GM19035 (cell line): ENCODE results near the gene KRT36.

ENCODE experiments used
- ATAC-seq: cut with Tn5 transposase; IDR thresholded peaks from one replicate; pipeline ENCODE4 v1.9.1; 2021; ENCODE audit not compliant: unreplicated experiment

Gene KRT36

DNA sequence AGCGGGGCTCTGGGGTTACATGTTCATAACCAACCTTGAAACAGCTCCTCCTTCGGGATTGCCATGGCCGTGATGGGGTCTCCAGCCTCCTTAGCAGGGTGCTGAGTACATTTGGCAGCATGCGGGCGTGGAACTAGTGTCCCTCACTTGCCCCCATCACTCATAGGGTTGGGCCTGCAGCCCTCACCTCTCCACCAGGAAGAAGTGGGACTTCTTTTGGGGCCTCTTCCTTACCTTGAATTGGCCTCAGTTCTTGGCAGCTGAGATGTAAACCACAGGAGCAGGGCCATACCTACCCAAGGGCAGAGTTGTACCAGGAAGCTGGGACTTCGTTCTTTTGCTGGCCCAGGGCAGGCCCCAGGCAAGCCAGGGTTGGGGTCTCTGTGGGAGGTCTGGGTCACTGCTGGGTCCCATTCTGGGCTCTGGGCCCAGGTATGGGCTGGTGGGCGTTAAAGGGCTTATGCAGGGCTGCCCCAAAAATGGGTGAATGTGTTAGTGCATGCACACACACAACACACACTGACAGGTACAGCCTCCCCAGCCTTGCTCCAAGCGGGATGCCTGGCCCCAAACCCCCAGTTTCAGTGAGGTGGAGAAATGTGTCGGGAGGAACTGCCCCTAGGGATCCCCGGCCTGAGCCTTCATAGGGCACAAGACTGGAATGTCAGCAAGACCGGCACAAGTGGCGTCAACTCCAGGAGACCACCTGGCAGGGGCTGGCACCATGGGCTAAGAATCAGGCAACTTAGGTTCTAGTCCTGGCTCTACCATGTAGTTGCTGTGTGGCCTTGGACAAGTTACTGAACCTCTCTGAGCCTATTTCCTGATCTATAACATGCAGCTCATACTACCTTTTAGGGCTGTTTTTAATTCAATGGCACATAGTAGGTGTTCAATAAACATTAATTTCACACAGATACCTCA is 32.9 kb upstream of the KRT36 start:
- no peak for ATAC-seq

DNA sequence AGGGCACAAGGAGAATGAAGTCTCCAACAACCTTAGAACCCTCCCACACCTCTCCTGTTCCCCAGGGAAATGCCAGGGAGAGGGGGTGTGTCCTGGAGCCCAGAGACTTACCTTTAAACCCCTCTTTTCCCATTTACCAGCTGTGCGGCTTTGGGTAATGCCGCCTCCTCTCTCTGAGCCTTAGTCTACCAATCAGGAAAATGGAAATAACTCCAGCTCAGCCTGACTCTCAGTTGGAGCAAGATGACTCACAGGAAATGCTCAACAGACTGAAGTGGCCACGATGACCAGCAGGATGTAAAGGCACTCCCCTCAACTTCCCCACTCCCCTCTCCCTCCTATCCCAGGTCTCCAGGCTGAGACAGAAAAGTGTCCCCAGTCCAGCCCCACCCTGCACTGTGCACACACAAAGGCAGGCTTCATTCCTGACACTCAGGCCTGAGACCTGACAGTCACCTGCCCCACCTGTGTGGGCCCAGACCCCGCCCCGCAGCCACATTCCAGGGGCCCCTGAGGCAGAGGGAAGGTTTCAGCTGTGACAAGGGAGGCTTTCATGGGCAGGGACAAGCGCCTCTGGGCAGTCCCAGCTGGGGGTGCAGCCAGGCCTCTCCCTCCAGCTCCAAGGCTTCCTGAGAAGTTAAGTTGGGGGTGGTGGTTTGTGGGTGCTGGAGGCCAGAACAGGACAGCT is 32.0 kb upstream of the KRT36 start:
- no peak for ATAC-seq

DNA sequence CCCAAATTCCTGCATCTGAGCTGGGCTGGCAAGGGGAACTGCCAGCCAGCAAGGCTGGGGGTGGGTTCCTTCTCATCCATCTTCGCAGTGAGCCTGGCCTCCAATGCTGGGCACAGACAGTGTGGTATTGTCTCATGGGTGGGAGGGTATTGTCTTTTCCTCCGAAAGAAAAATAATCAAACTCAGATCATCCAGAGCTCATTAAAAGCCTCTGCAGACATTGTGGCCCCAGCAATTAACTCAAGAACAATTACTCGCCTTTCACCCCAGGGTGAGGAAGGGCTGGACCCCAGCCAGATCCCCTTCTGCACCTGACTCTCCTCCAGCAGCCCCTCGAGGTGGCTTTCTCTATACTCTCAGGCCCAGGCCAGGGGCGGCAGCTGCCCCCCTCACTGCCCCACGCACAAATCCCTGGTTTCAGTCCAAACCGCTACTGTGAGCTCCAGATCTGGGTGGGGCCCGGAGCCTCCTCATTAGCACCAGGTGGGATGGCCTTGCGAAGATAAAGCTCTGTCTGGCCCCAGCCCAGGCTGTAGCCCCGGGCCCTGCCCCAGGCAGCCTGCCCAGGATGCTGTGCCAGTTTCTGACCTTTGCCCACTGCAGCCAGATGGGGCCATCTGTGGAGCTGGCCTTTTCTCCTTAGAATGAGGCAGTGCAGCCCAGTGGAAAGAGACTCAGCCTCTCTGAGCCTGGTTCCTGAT is 31.3 kb upstream of the KRT36 start:
- ATAC-seq: no peak

DNA sequence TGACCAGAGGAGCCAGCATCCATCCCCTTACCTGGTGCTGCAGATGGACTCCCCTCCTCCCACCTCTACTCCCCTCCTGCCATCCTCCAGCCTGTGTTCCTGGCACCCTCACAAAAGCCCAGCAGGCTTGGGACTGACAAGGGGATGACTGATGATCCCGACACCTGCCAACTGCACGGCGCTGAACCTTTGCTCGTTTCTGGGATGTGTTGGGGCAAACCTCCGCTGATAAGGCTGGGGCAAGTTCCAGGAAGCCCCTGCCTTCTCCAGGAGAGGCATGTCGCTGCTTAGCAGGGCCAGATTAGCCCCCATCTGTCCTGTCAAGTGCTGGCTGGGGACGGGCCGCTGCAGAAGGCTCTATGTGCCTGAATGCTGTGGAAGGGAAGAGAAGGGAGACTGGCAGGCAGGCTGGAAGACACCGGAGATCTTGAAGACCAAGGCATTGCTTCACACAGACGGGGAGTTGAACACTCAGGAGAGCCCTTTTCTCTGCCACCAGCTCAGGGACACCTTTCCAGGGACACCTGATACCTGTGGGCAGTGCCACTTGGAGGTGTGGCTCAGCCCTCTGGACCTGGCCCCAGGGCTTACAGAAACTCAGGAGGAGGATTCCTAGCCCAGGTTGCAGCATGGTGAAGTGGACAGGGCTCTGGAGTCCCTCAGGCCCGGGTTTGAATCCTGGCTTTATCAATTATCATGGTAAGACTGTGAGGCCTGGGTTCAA is 30.0 kb upstream of the KRT36 start:
- ATAC-seq: no peak

DNA sequence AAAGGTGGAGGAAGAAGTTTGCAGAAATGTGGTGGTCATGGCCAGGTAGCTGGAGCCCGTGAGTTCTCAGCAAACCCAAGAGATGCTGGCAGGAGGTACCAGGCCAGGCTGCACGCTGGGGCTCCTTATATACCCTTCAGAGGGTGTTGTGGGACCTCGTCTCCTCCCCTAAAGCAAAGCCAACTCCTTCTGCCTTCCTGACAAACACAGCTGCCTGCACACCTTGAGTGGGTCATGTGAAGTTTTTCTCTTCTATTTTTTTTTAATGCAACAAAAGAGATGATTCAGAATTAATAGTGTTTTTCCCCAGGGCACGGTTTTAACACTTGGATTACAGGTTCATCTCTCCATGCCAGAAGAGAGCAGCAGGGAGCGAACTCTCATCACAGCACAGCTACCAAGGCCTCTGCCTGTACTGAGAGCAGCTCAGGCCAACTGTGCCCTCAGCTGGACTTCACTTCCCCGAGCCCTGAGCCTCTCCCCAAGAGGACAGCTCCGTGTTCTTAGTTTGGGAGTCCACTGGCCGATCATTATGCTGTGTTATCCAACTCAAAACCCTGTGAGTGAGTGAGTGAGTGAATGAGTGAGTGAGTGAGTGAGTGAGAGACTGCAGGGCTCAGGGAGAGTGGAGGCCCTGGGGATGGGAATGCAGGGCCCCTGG is 29.2 kb upstream of the KRT36 start, which contains the start of gene KRT15:
Gene KRT15 (minus strand): TSS at position 102 of the 661 bp plus-strand sequence. CDS start 63 bp downstream, at position 39.
- ATAC-seq: no peak

DNA sequence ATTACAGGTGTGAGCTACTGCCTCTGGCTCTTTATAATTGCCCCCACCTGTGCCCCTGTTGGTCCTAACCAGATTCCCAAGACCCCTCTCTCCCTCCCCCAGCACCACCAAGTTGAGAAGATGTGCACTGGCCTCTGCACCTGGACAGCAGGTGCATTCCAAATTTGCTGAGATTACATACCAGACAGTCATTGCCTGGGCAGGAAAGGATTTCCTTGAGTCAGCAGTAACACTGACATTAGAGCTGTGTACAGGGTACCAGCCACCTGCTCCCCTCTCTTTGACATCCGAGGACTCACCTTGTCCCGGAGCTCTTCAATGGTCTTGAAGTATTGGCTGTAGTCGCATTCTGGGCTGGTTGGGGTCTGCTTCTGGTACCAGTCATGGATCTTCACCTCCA is 28.3 kb upstream of the KRT36 start:
- ATAC-seq: no peak

DNA sequence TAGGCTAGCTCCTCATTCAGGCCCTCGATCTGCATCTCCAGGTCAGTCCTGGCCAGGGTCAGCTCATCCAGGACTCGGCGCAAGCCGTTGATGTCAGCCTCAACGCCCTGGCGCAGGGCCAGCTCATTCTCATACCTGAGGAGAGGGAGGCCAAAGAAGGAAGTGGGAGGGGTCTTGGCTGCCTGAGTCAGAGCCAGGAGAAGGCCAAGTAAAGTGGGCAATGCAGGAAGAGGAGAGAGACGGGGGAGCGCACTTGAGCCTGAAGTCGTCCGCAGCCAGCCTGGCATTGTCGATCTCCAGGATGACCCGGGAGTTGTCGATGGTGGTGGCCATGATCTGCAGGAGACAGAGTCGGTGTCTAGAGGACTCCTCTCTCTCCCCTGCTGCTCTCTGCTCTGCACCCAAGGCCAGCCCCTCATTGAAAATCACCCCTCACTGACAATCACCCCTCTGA is 27.1 kb upstream of the KRT36 start:
- ATAC-seq: no peak

DNA sequence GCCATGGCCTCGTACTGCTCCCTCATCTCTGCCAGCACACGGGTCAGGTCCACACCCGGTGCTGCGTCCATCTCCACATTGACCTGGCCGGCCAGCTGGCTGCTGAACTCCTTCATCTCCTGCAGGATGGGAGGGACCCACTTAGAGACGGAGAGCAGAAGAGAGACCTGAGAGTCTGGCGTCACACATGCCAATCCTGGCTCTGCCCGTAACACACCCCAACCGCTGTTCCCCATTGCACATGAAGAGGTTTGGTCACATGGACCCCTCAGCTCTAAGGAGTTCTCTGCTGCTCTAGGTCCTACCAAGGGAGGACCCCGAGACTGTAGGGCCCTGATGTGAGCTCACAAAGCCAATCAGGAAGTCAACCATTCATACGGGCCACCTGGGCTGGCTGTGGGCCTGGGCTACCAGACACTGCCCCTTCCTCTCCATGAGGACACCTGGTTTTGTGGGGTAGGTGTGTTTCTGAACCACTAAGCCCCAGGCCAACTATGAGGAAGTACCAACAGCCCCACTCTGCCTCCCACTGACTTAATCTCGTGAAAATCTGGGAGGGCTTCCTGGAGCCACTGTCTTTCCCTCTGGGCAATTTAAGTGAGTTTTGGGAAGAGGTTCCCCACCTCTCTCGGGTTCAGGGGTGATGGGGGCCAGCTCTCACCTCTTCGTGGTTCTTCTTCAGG is 26.6 kb upstream of the KRT36 start:
- ATAC-seq: no peak

DNA sequence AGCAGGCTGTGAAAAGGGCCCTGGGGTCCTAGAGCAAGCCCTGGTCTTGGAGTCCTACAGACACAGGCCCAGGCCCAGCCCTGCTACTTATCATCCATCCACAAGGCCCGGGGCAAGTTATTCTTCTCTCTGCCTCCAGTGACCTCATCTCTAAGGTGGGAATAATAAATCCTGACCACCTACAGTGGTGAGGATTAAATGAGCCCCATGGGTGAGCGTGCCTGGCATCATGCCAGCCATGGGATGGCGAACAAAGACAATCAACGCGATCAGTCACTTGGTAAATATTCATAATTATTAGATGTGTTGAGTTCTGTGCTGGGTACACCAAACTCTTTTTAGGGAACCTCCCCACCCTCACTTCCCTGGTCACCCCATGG is 23.4 kb upstream of the KRT36 start:
- no peak for ATAC-seq

DNA sequence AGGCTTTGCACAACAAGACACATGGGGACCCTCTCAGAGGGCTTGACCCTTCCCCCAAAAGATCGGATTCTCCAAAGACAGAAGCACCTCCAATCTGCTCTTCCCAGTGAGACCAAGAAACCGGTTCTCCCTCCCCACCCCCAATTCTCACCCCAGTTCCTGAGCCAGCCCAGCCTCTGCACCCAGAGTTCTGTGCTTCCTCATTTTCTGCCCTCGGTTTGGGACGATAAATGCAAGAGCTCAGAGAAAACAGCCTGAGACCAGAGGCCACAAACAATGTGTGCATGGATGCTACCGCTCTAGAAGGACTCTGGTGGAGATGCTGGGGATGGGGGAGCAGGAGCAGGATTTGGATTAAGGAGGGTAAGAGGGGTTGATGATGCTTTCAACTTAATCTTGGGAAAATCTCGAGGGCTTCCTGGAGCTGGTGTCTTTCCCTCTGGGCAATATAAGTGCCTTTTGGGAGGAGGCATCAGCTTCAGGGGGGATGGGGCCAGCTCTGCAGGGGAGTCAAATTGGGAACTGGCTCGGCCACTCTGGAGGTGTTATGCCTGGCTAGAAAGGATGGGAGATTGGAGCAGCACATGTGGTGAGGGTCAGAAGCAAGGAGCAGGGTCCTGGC is 22.9 kb upstream of the KRT36 start:
- ATAC-seq: no peak

DNA sequence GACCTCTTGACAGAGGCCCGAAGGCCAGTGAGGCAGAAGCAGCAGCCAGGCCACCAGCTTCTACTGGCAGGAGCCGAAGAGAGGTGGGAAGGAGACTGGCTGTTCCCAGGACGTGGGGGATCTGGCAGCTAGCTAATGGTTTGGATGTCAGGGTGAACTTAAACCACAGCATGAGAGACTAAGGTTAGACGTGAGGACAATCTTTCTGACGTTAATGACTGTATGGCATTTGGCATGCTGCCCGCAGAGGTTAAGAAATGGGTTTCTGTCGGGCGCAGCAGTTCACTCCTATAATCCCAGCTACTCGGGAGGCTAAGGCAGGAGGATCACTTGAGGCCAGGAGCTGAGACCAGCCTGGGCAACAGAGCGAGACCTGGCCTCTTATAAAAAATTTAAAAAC is 22.0 kb upstream of the KRT36 start:
- ATAC-seq: no peak

DNA sequence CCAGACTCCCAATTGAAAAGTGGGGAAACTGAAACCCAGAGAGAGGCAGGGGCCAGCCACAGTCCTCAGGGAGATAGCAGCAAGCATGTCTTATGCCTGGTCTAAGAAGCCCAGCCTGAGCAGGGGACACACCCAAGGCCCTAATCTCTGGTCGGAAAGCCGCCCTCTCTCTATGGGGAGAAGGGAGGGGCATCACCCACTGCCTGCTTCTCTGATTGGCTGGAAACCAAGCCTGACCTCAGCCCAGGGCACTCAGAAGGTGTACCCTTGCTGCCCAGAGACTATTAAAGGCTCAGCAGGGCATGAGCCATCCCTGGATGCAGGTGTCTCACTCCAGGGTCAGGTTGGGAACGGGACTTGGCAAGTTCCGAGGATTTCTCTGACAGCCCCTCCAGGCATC is 21.4 kb upstream of the KRT36 start:
- ATAC-seq: no peak

DNA sequence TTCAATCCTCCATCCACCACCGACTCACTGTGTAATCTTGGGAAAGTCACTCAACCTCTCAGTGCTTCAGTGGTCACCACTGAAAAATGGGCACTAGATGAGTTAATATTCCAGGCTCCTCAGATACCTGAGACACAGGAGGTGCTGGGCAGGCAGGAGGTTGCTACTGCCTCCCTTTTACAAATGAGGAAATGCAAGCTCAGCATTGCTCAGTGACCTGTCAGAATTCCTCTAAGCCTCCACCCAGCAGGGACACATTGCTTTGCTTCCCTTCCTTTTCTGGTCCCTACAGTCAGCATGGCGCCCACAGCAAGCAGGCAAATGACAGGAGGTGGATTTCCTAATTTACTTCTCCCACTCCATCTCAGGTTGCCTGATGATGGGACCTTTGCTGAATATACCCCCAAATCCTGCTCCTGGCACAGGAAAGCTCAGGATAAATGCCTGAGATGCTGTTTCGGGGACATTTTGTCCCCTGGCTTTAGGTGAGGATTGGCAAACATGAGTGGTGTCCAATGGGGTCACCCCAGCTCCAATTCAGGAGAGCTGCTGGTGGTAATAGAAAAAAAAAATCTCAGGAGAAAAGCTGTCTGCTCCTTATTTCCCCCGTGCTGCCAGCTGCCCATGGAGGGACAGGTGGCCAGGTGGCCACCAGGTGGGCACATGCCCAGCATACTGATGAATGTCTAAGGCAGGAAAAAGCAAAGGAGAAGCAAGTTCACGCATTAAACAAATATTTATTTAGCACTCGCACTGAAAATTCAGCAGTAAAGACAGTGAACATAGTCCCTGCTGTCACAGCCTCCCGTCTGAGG is 20.7 kb upstream of the KRT36 start:
- no peak for ATAC-seq

DNA sequence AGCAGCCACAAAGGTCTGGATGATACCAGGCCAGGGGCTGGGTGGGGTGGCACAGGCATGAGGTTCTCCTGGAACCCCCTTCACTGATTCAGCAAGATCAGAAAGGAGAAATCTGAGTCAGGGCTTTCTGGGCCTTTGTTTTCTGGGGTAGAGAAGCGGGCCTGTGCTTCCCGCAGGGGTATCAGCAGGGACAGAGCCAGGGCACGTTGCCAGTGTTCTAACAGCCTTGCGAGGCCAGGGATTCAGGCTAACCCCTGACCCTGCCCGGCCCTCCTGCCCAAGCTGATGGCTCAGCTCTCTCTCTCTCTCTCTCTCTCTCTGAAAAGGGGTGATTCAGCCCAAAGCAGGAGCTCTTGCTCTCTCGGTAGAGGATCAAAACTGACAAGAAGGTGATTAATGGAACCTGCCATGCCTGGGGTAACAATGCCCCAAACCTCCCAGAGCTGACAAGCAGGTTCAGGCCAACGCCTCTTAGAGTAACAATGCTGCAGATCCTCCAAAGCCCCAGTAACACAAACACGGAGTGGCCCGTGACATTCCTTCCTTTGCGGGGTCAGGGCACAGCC is 17.7 kb upstream of the KRT36 start:
- ATAC-seq: no peak

DNA sequence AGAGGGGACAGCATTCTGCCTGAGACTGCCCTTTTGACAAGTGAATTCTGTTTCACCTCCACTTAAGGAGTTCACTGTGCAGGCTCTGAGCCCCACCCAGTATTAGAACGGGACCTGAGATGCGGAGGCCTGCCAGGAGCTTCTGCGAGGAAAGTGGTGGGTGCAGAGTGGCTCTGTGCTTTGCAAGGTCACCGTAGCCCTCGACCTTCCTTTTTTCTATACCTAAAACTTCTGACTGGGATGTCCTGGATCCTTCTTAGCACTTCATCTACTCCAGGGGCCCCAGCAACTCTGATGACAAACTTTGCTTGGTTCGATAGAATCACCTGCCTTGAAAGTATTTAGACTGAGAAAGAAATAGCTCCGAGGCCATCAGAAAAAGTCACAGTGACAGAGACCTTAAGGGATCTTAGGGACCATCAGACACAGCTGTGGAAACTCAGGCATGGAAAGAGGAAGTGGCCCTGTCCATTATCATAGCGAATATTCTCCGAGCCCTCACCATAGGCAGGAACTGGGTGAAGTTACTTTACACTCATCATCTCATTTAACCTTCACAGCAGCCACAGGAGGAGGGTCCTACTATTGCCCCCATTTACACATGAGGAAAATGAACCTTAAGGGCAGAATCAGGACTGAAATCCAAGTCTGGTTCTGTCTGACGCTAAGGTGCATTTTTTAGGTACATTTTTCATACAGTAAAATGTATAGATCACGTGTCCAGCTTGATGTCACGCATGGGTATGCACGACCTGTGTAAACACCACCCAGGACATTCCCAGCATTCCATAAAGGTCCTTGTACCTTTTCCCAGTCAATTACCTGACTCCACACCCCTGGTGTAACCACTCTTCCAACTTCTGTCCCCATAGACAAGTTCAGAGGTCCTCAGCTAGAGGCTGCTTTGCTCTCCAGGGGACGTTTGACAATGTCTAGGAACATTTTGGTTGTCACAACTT is 16.4 kb upstream of the KRT36 start:
- no peak for ATAC-seq

DNA sequence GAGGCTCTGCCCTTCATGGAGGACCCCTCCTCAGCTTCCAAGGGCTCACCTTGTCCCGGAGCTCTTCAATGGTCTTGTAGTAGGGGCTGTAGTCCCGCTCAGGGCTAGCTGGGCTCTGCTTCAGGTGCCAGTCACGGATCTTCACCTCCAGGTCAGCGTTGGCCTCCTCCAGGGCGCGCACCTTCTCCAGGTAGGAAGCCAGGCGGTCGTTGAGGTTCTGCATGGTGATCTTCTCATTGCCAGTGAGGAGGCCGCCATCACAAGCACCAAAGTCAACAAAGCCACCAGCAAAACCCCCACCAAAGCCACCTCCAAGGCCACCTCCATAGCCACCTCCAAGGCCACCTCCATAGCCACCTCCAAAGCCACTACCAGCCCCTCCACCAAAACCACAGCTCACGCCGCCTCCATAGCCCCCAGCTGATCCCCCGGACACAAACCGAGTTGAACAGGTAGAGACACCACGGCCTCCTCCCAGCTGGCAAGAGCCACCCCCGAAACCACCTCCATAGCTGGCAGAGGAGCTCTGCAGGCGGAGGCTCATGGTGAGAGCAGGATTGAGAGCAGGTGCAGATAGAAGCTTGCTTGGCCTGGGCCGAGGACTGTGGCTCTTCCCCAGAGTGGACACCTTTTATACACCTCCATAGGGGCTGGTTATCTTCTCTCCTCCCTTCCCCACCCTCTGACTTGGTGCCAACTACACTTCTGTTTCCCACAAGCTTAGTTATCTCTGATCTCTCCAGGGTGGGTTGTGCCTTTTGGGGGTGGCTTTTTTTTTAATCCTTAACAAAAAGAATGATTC is 15.5 kb upstream of the KRT36 start, which contains the start of gene KRT13:
Gene KRT13 (minus strand): TSS at position 606 of the 802 bp plus-strand sequence. CDS start 62 bp downstream, at position 544.
- no peak for ATAC-seq
